WERI-Rb-1 (cell line): ENCODE measurements around the gene AVPR2.

Experiments used
- DNase-seq: peaks from one replicate; pipeline ENCODE4 v3.0.0-alpha.2; 2020
- H3K27ac ChIP-seq: fragments of 250-450 bp; sonication (Bioruptor Pico); 2 replicates; pipeline ENCODE4 v1.5.1; 2020; ENCODE audit warnings: mild to moderate bottlenecking, moderate library complexity
- H3K27me3 ChIP-seq: fragments of 250-450 bp; sonication (Bioruptor Pico); 2 replicates; pipeline ENCODE4 v1.5.1; 2021; ENCODE audit warnings: mild to moderate bottlenecking, low read depth, moderate library complexity; ENCODE audit not compliant: insufficient read depth, severe bottlenecking
- H3K36me3 ChIP-seq: fragments of 250-450 bp; sonication (Bioruptor Pico); 2 replicates; pipeline ENCODE4 v1.5.1; 2020; ENCODE audit warnings: mild to moderate bottlenecking, moderate library complexity
- H3K4me3 ChIP-seq: 2 replicates; pipeline ENCODE4 v1.5.1; 2011; ENCODE audit warnings: low read depth, mild to moderate bottlenecking, control low read depth, low read length
- H3K9me3 ChIP-seq: fragments of 250-450 bp; sonication (Bioruptor Pico); 2 replicates; pipeline ENCODE4 v1.5.1; 2021; ENCODE audit warnings: mild to moderate bottlenecking, moderate library complexity; ENCODE audit not compliant: severe bottlenecking
- TF ChIP-seq, protein P1 (sequence below): IDR thresholded peaks from 2 replicates; pipeline ENCODE4 v1.5.1; 2011; ENCODE audit warnings: low read depth, mild to moderate bottlenecking, control low read depth, inconsistent platforms, low read length

Gene AVPR2

GRCh38 chrX:153881281-153881680 is 23.2 kb upstream of the AVPR2 start:
- Histone ChIP-seq H3K36me3 (no peaks in the 10 kb centered on the region; the same call in 1 of the 2 replicates), H3K27ac (0 out of 2 replicates have a peak overlapping the region, but pooled peaks have one; percentile 21)

GRCh38 chrX:153882086-153882498 is 22.4 kb upstream of the AVPR2 start:
- DNase-seq, result peak; percentile 78
- Histone ChIP-seq H3K9me3 (no peaks in the 10 kb centered on the region), H3K27ac (peak overlapping the region; percentile 21; the same call in 1 of the 2 replicates), H3K4me3 (no peak overlapping the region), H3K27me3 (peaks cover 21% of the 10 kb centered on the region), H3K36me3 (no peaks in the 10 kb centered on the region; the same call in 1 of the 2 replicates)
- TF ChIP-seq, protein P1, sequence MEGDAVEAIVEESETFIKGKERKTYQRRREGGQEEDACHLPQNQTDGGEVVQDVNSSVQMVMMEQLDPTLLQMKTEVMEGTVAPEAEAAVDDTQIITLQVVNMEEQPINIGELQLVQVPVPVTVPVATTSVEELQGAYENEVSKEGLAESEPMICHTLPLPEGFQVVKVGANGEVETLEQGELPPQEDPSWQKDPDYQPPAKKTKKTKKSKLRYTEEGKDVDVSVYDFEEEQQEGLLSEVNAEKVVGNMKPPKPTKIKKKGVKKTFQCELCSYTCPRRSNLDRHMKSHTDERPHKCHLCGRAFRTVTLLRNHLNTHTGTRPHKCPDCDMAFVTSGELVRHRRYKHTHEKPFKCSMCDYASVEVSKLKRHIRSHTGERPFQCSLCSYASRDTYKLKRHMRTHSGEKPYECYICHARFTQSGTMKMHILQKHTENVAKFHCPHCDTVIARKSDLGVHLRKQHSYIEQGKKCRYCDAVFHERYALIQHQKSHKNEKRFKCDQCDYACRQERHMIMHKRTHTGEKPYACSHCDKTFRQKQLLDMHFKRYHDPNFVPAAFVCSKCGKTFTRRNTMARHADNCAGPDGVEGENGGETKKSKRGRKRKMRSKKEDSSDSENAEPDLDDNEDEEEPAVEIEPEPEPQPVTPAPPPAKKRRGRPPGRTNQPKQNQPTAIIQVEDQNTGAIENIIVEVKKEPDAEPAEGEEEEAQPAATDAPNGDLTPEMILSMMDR, result no peak

More at GRCh38 chrX:153881281-153881680, 23.2 kb upstream of the AVPR2 start:
- Histone ChIP-seq H3K4me3 (no peak overlapping the region), H3K27me3 (peaks cover 13% of the 10 kb centered on the region), H3K9me3 (no peaks in the 10 kb centered on the region)
- no peak for DNase-seq
- TF ChIP-seq, protein P1, result no peak

- Histone ChIP-seq H3K36me3 (no peaks in the 10 kb centered on the region; the same call in 1 of the 2 replicates), H3K4me3 (no peak overlapping the region), H3K27ac (no peak overlapping the region), H3K9me3 (no peaks in the 10 kb centered on the region), H3K27me3 (peaks cover 26% of the 10 kb centered on the region)
- TF ChIP-seq, protein P1, result no peak
- DNase-seq, result no peak
Observed at GRCh38 chrX:153882557-153882956, 21.9 kb upstream of the AVPR2 start.

- TF ChIP-seq, protein P1, result no peak
- H3K4me3 ChIP-seq, result no peak overlapping the region
- peak overlapping the region; percentile 16; the same call in 1 of the 2 replicates for H3K27ac ChIP-seq
- no peak for DNase-seq
- H3K36me3 ChIP-seq, result no peaks in the 10 kb centered on the region; the same call in 1 of the 2 replicates
- H3K9me3 ChIP-seq, result no peaks in the 10 kb centered on the region
- peaks cover 27% of the 10 kb centered on the region for H3K27me3 ChIP-seq
Observed at GRCh38 chrX:153883163-153883843, 21.2 kb upstream of the AVPR2 start.

- no peaks in the 10 kb centered on the region for H3K9me3 ChIP-seq
- no peak overlapping the region for H3K4me3 ChIP-seq
- TF ChIP-seq, protein P1, result no peak
- H3K36me3 ChIP-seq, result no peaks in the 10 kb centered on the region; the same call in 1 of the 2 replicates
- H3K27me3 ChIP-seq, result peaks cover 27% of the 10 kb centered on the region
- H3K27ac ChIP-seq, result no peak overlapping the region
- DNase-seq, result no peak
Observed at GRCh38 chrX:153884136-153884535, 20.3 kb upstream of the AVPR2 start.
